NB4 (cell line): ENCODE measurements around the gene ABCB1.

Source experiments
- CTCF ChIP-seq: IDR thresholded peaks from one replicate; pipeline ENCODE4 v1.5.1; 2012; ENCODE audit warnings: low read depth, low read length
- MAX ChIP-seq: IDR thresholded peaks from 2 replicates; pipeline ENCODE4 v1.6.1; 2011; ENCODE audit warnings: low read depth, low read length
- POLR2A ChIP-seq: IDR thresholded peaks from 2 replicates; pipeline ENCODE4 v1.6.1; 2011; ENCODE audit warnings: mild to moderate bottlenecking; ENCODE audit not compliant: insufficient read length; ENCODE audit errors: extremely low read depth

- TF ChIP-seq CTCF = no peak
- no peak for TF ChIP-seq POLR2A
- no peak for TF ChIP-seq MAX
Measured at GRCh38 chr7:87608431-87608830, 7.7 kb upstream of the ABCB1 start.
